TTC549 (cell line): ENCODE results near the gene BTNL9.

Experiments used
- FAIRE-seq: peaks from 2 replicates; lab custom pipeline; 2012; peaks lifted over from hg19 to GRCh38; lab: Jason Lieb, UNC

Gene BTNL9

GRCh38 chr5:181043285-181044092 lies 3.4 kb downstream of the BTNL9 start:
- FAIRE-seq = no peak

GRCh38 chr5:181044093-181044599 lies 4.1 kb downstream of the BTNL9 start:
- FAIRE-seq = no peak

GRCh38 chr5:181044662-181045305 lies 4.7 kb downstream of the BTNL9 start:
- no peak for FAIRE-seq

- no peak for FAIRE-seq
These were observed 5.2 kb downstream of the BTNL9 start for GRCh38 chr5:181045316-181045715.

- FAIRE-seq = peak; percentile 17
These were observed 5.8 kb downstream of the BTNL9 start for GRCh38 chr5:181045857-181046256.

- FAIRE-seq = no peak
These were observed 7.2 kb downstream of the BTNL9 start for GRCh38 chr5:181047288-181047687.

GRCh38 chr5:181047921-181048320 lies 7.9 kb downstream of the BTNL9 start:
- FAIRE-seq = no peak

GRCh38 chr5:181050016-181050415 lies 9.9 kb downstream of the BTNL9 start:
- no peak for FAIRE-seq

GRCh38 chr5:181051841-181052671 lies 12.0 kb downstream of the BTNL9 start:
- no peak for FAIRE-seq

- no peak for FAIRE-seq
These were observed 12.8 kb downstream of the BTNL9 start for GRCh38 chr5:181052672-181053487.

GRCh38 chr5:181053488-181054121 lies 13.5 kb downstream of the BTNL9 start:
- no peak for FAIRE-seq

- FAIRE-seq = no peak
These were observed 14.1 kb downstream of the BTNL9 start for GRCh38 chr5:181054138-181054537.

GRCh38 chr5:181054871-181055459 lies 14.9 kb downstream of the BTNL9 start:
- no peak for FAIRE-seq

GRCh38 chr5:181056431-181056830 lies 16.4 kb downstream of the BTNL9 start:
- no peak for FAIRE-seq

- no peak for FAIRE-seq
These were observed 18.3 kb downstream of the BTNL9 start for GRCh38 chr5:181058321-181058720.

- no peak for FAIRE-seq
These were observed 18.8 kb downstream of the BTNL9 start for GRCh38 chr5:181058786-181059296.

- no peak for FAIRE-seq
These were observed 19.5 kb downstream of the BTNL9 start for GRCh38 chr5:181059297-181060230.

- FAIRE-seq = no peak
These were observed 20.1 kb downstream of the BTNL9 start for GRCh38 chr5:181060231-181060590.

- FAIRE-seq = no peak
These were observed 20.9 kb downstream of the BTNL9 start for GRCh38 chr5:181060924-181061323.

GRCh38 chr5:181061645-181062044 lies 21.6 kb downstream of the BTNL9 start:
- FAIRE-seq = no peak
